GM12801 (cell line): ENCODE measurements around the gene DENND1A.

Experiments
- TF ChIP-seq, protein P1 (sequence below): IDR thresholded peaks from one replicate; pipeline ENCODE4 v1.5.1; 2011; ENCODE audit warnings: control low read depth; ENCODE audit not compliant: insufficient read length; ENCODE audit errors: extremely low read depth

The DENND1A gene

DNA sequence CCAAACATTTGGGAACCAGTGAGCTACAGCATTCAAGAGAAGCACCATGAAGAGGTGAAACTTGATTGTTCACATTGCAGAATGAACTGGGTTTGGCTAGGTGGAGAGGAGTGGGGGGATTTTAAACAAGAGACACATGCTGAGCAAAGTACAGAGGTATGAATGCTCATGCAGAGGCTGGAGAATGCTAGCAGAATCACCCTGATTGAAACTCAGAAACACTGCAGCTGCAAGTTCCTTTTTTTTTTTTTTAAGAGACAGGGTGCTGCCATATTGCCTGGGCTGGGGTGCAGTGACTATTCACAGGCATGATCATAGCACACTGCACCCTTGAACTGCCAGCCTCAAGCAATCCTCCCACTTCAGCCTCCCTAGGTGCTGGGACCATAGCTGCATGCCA is 35.1 kb downstream of the DENND1A start:
- TF ChIP-seq, protein P1, sequence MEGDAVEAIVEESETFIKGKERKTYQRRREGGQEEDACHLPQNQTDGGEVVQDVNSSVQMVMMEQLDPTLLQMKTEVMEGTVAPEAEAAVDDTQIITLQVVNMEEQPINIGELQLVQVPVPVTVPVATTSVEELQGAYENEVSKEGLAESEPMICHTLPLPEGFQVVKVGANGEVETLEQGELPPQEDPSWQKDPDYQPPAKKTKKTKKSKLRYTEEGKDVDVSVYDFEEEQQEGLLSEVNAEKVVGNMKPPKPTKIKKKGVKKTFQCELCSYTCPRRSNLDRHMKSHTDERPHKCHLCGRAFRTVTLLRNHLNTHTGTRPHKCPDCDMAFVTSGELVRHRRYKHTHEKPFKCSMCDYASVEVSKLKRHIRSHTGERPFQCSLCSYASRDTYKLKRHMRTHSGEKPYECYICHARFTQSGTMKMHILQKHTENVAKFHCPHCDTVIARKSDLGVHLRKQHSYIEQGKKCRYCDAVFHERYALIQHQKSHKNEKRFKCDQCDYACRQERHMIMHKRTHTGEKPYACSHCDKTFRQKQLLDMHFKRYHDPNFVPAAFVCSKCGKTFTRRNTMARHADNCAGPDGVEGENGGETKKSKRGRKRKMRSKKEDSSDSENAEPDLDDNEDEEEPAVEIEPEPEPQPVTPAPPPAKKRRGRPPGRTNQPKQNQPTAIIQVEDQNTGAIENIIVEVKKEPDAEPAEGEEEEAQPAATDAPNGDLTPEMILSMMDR: no peak

DNA sequence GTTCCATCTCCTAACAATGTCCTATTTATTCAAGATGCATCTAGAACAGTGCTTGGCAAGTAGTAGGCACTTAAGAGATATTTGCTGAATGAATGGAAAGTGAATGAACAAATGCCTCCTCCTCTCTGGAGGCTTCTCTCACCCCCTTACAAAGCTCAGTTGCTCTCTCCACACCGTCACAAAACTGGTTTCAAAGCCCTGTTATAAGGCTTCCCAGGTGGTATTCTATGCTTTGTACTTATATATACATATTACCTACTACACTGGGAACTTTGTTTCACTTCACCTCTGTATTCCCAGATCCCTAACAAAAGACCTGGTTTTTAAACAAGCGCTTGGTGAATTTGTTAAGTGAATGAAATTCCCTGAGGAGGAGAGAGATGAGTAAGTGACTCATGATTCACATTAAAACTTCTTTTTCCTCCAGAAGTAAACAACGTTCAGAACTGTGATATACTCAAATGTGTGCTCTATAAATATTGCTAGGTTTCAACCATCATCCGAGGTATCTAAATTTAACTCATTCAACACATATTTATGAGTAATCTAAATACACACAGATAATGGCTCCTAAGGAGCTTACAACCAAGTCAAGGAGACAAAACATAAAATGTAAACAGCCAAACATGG is 36.0 kb downstream of the DENND1A start:
- TF ChIP-seq, protein P1: no peak

DNA sequence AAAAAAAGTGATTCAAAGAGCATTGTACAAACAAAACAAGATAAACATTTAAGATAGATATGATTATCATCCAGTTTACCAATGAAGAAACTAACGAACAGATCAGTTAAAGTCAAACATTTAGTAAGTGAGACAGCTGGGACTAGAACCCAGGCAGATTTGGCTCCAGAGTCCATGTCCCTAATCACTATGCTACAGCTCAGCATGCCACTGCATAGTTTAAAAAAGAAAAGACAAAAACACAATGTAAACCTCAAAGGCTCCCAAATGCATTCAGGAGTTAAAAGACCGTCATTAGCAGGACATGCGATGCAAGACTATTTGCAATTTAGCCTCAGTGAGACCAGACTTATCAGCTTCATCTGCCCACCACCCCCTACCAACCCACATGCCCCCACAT is 36.8 kb downstream of the DENND1A start:
- TF ChIP-seq, protein P1: no peak

DNA sequence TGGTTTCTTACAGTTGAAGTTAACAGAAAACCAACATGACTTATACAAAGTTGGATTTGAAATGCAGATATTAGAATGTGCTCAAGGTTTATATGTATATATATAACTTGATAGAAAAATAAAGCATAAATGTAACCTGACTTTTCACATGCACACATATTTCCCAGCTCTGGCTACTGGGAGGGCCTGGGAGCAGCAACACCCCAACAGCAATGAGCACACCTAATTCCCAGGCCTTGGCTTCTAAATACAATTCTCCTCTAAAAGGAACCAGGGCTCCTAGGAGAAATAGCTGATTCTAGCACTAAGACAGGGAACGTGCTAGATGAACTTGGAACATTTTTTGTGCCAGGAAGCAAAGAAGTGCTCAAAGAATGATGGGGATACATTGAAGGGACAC is 42.1 kb downstream of the DENND1A start:
- TF ChIP-seq, protein P1: no peak

DNA sequence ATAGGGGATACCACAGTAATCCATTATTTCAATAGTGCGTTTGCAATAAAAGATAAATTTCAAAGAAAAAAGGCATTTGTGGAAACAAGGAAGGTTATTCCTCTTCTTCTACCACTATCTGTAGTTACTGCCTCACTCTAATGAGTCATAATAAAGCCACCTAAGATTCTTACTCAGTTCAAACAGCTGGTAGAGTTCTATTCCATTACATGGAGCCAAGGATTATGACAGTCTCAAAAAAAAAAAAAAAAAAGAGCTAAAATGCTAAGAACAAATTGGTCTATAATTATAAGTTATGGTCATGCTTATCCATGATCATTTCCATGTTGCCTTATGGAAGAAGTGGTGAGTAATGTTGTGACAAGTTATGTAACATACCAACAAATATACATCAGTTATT is 46.3 kb downstream of the DENND1A start:
- TF ChIP-seq, protein P1: no peak

DNA sequence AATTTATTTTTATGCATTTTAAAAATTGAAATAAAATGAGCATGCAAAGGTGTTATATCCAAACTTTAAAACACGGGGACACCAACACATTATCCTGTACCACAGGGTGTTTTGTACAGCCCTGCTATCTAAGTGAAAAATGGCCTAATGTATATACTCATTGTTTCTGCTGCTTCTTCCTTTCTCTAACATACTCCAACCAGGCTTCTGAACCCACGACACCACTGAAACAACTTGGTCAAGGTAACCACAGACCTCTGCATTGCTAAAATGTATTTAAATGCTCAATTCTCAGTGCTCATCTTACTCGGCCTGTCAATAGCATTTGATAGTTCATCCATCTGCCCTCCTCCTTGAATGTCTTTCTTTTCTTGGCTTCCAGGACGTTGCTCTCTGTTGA is 48.3 kb downstream of the DENND1A start:
- TF ChIP-seq, protein P1: no peak

DNA sequence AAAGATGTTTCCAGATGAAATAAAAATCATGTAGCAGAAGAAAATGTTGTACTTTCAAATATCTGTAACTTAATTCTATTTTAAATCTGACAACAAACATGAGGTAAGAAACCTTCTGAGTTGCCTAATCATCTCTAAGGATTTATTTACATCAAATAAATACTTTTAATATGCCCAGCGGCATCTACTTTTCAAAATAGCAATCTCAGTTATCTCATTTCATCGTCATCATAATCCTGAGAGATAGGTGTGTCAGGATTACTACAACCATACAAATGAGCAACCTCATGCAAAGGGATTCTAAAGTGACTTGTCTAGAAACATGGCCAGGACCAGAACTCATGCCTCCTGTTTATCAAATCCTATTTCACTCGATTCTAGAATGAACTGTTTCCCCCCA is 49.5 kb downstream of the DENND1A start:
- TF ChIP-seq, protein P1: no peak
